Stomach (tissue), 4 donors: ENCODE measurements around the gene TFF2.

Experiments used
- CTCF ChIP-seq, 7 experiments: fragments of 450-650 bp in 4 of 7; fragments of 200-600 bp in 3 of 7; sonication (generic) in 3 of 7; IDR thresholded peaks; one replicate each; pipeline ENCODE4 v1.5.1; 2016 to 2019; ENCODE audit warnings: antibody characterized with exemption in 7 of 7, control low read depth in 2 of 7, mild to moderate bottlenecking in 1 of 7
- EP300 ChIP-seq: sonication (generic); formaldehyde crosslinking; IDR thresholded peaks from one replicate; pipeline ENCODE4 v1.6.1; 2017; ENCODE audit warnings: antibody characterized with exemption
- POLR2A ChIP-seq, 4 donors: fragments of 450-650 bp; IDR thresholded peaks; one replicate each; pipeline ENCODE4 v1.6.1; 2016; ENCODE audit warnings: antibody characterized with exemption in 4 of 4, control low read depth in 2 of 4, mild to moderate bottlenecking in 1 of 4, moderate library complexity in 1 of 4
- POLR2AphosphoS5 ChIP-seq, 3 donors: sonication (generic); formaldehyde crosslinking; IDR thresholded peaks; one replicate each; pipeline ENCODE4 v1.6.1; 2016; ENCODE audit warnings: antibody characterized with exemption in 3 of 3

GRCh38 chr21:42356046-42356445 is 5.3 kb upstream of the TFF2 start:
- no peak for TF ChIP-seq POLR2AphosphoS5 (IDR thresholded peaks at IDR 0.05)
- no peak for TF ChIP-seq EP300
- TF ChIP-seq POLR2A (IDR thresholded peaks at IDR 0.05) = no peak
- TF ChIP-seq CTCF (IDR thresholded peaks at IDR 0.05) = no peak
